B cell (primary cell): ENCODE data around the gene KARS1. TPM values are rescaled to one million over a fixed set of nuclear protein-coding genes. Genes with fewer than 3 reads are reported as not detected.

Source experiments
- ATAC-seq: fragments of 200-7000 bp; cut with Tn5 transposase; one replicate; pipeline ENCODE4 v1.10.0; 2021; ENCODE audit warnings: low read depth, mild to moderate bottlenecking, moderate number of reproducible peaks, moderate library complexity
- CTCF ChIA-PET: fragments of 350-600 bp; sonication (Branson Sonifier 250); formaldehyde crosslinking; loops from one replicate; lab custom pipeline; 2021; ENCODE audit warnings: antibody characterized with exemption, inconsistent platforms; lab: Charles Lee
- POLR2A ChIA-PET: fragments of 350-600 bp; sonication (Branson Sonifier 250); formaldehyde crosslinking; loops from one replicate; lab custom pipeline; 2021; ENCODE audit warnings: antibody characterized with exemption; lab: Charles Lee
- DNase-seq: peaks from one replicate; pipeline ENCODE4 v3.0.0; 2013
- H2AFZ ChIP-seq: 2 replicates; pipeline ENCODE4 v1.6.1; 2012; ENCODE audit warnings: mild to moderate bottlenecking, low read depth, low read length; ENCODE audit not compliant: insufficient read depth, poor library complexity, severe bottlenecking
- H3K27ac ChIP-seq, 2 donors: 1 replicate in 1 of 2; 2 replicates in 1 of 2; pipeline ENCODE4 v1.5.1; 2012 to 2013; ENCODE audit warnings: low read length in 2 of 2, mild to moderate bottlenecking in 2 of 2, moderate library complexity in 1 of 2
- H3K27me3 ChIP-seq, 4 experiments: fragments of 200-600 bp in 1 of 4; sonication (generic) in 1 of 4; replicated peaks in 1 of 4; 1 replicate in 2 of 4; 2 replicates in 2 of 4; pipeline versions ENCODE4 v1.6.1 to v1.7.0; 2013 to 2016; ENCODE audit warnings: low read length in 3 of 4, mild to moderate bottlenecking in 2 of 4, mixed read lengths in 1 of 4, moderate library complexity in 1 of 4; ENCODE audit not compliant: insufficient read depth in 4 of 4, control insufficient read depth in 3 of 4; ENCODE audit errors: control extremely low read depth in 1 of 4
- H3K36me3 ChIP-seq, 2 experiments: replicated peaks in 1 of 2; 1 replicate in 1 of 2; 2 replicates in 1 of 2; pipeline versions ENCODE4 v1.6.1 to v1.7.1; 2013; ENCODE audit warnings: low read length in 1 of 2; ENCODE audit not compliant: insufficient read depth in 2 of 2, control insufficient read depth in 1 of 2; ENCODE audit errors: control extremely low read depth in 1 of 2, extremely low read depth in 1 of 2
- H3K4me1 ChIP-seq, 2 donors: fragments of 200-600 bp in 1 of 2; sonication (generic) in 1 of 2; 1 replicate in 1 of 2; 2 replicates in 1 of 2; pipeline versions ENCODE4 v1.5.1 to v1.6.1; 2013 to 2017; ENCODE audit warnings: low read length in 2 of 2; ENCODE audit not compliant: control insufficient read depth in 2 of 2, insufficient read depth in 2 of 2
- H3K4me2 ChIP-seq: replicated peaks from 2 replicates; pipeline ENCODE3; 2012; ENCODE audit warnings: mild to moderate bottlenecking, low read depth, low read length; ENCODE audit not compliant: poor library complexity, severe bottlenecking
- H3K4me3 ChIP-seq, 5 experiments: fragments of 200-600 bp in 1 of 5; sonication (generic) in 1 of 5; 1 replicate in 3 of 5; 2 replicates in 2 of 5; pipeline versions ENCODE4 v1.5.1 to v1.7.0; 2011 to 2016; ENCODE audit warnings: low read length in 4 of 5, mild to moderate bottlenecking in 4 of 5, low read depth in 2 of 5, control low read depth in 1 of 5, moderate library complexity in 1 of 5; ENCODE audit not compliant: insufficient read depth in 1 of 5; ENCODE audit errors: control extremely low read depth in 1 of 5, extremely low read depth in 1 of 5
- H3K79me2 ChIP-seq: fragments of 200-600 bp; sonication (generic); one replicate; pipeline ENCODE4 v1.6.0; 2016; ENCODE audit warnings: low read length; ENCODE audit not compliant: control insufficient read depth, insufficient read depth
- H3K9ac ChIP-seq: fragments of 200-600 bp; sonication (generic); 2 replicates; pipeline ENCODE4 v1.6.1; 2017; ENCODE audit warnings: mild to moderate bottlenecking, low read length, moderate library complexity
- H3K9me3 ChIP-seq, 3 donors: one replicate each; pipeline versions ENCODE4 v1.6.1 to v1.7.1; 2013; ENCODE audit warnings: low read length in 2 of 3; ENCODE audit not compliant: control insufficient read depth in 2 of 3, insufficient read depth in 1 of 3; ENCODE audit errors: control extremely low read depth in 1 of 3
- H4K20me1 ChIP-seq: 2 replicates; pipeline ENCODE4 v1.6.0; 2012; ENCODE audit warnings: mild to moderate bottlenecking, low read length; ENCODE audit not compliant: insufficient read depth, control insufficient read depth, poor library complexity, severe bottlenecking
- H3K27ac Mint-ChIP-seq: one replicate; pipeline ENCODE4 v1.8.0; 2021; ENCODE audit warnings: mixed read lengths
- H3K27me3 Mint-ChIP-seq: one replicate; pipeline ENCODE4 v1.8.0; 2021; ENCODE audit warnings: mixed read lengths
- H3K4me1 Mint-ChIP-seq: one replicate; pipeline ENCODE4 v1.8.0; 2021; ENCODE audit warnings: mixed read lengths
- H3K4me3 Mint-ChIP-seq: one replicate; pipeline ENCODE4 v1.8.0; 2021; ENCODE audit warnings: mixed read lengths
- H3K9me3 Mint-ChIP-seq: one replicate; pipeline ENCODE4 v1.8.0; 2022; ENCODE audit warnings: mixed read lengths; ENCODE audit not compliant: insufficient read depth
- CTCF ChIP-seq: fragments of 200-600 bp; IDR thresholded peaks from one replicate; pipeline ENCODE4 v1.8.0; 2022; ENCODE audit warnings: antibody characterized with exemption, mild to moderate bottlenecking
- EZH2 ChIP-seq: IDR thresholded peaks from 2 replicates; pipeline ENCODE4 v1.6.1; 2012; ENCODE audit warnings: borderline replicate concordance, low read depth, mild to moderate bottlenecking, moderate library complexity, low read length; ENCODE audit not compliant: insufficient read depth, poor library complexity, severe bottlenecking
- WGBS: methylation state at CpG from one replicate; pipeline ENCODE4 v1.1.5; 2013; ENCODE audit warnings: missing lambda C conversion rate; ENCODE audit not compliant: insufficient coverage; 5-methylcytosine and 5-hydroxymethylcytosine counted together
- intact Hi-C: fragments of 100-400 bp; cut with micrococcal nuclease; formaldehyde crosslinking; loops from one replicate; pipeline ENCODE4 v1.10.0; 2022
- polyA plus RNA-seq: library from polyadenylated mRNA; depleted of rRNA; stranded (reverse); fragments of >200 nt; gene quantifications from 2 replicates; pipeline ENCODE4 v1.2.3, GENCODE V29; 2012
- total RNA-seq, 2 donors: library from RNA; stranded (reverse); fragments of 120-200 nt in 1 of 2; gene quantifications; 1 replicate in 1 of 2; 2 replicates in 1 of 2; pipeline versions ENCODE4 v1.2.3 to v1.2.4, GENCODE V29; 2013 to 2022

The KARS1 gene
- total and polyA plus RNA-seq, 2 donors (not counting 1 experiment from before 2014, with no cell fraction given): 70.7 to 114 TPM

GRCh38 chr16:75635036-75635435, 12.4 kb downstream of the KARS1 start:
- DNase-seq: no peak

GRCh38 chr16:75632857-75633256, 14.6 kb downstream of the KARS1 start:
- DNase-seq: no peak
- intact Hi-C loops: no loop called here
- POLR2A ChIA-PET: interaction anchor here (0.9 kb wide), 1 partner anchor 14 kb away, joined by 3 read pairs; the partner anchor contains the start of genes KARS1 and TERF2IP

More at GRCh38 chr16:75635036-75635435, 12.4 kb downstream of the KARS1 start:
- ATAC-seq: no peak
- H4K20me1 ChIP-seq: peaks cover 18% of the 10 kb centered on the region
- peaks cover 11% of the 10 kb centered on the region for H3K79me2 ChIP-seq
- H2AFZ ChIP-seq: no peak overlapping the region
- H3K4me3 Mint-ChIP-seq: no peak overlapping the region
- ChIA-PET CTCF (interaction anchor here (0.6 to 2.3 kb wide), 2 partner anchors 112 to 129 kb away, joined by 3 to 8 read pairs; no protein-coding TSS in a partner anchor), POLR2A (no interaction called here)
- H3K4me1 Mint-ChIP-seq: no peaks in the 10 kb centered on the region
- TF ChIP-seq EZH2 (no peak), CTCF (no peak)
- no peaks in the 10 kb centered on the region for H3K9me3 Mint-ChIP-seq
- H3K27ac Mint-ChIP-seq: no peak overlapping the region
- H3K4me2 ChIP-seq: no peak overlapping the region
- no peaks in the 10 kb centered on the region for H3K9me3 ChIP-seq
- no peaks in the 10 kb centered on the region for H3K4me1 ChIP-seq
- no peak overlapping the region for H3K27ac ChIP-seq
- no CpG with 5 or more reads among the region's 3 CpGs for WGBS
- H3K4me3 ChIP-seq: no peak overlapping the region
- H3K27me3 ChIP-seq: no peaks in the 10 kb centered on the region
- H3K27me3 Mint-ChIP-seq: no peaks in the 10 kb centered on the region
- intact Hi-C loops: no loop called here
- H3K36me3 ChIP-seq: peaks cover 14 to 78% of the 10 kb centered on the region in 2 experiments
- no peak overlapping the region for H3K9ac ChIP-seq

More at GRCh38 chr16:75632857-75633256, 14.6 kb downstream of the KARS1 start:
- Histone ChIP-seq H4K20me1 (peaks cover 17% of the 10 kb centered on the region), H3K4me2 (no peak overlapping the region), H3K4me3 (no peak overlapping the region), H3K79me2 (peaks cover 3% of the 10 kb centered on the region), H3K4me1 (no peaks in the 10 kb centered on the region), H3K27me3 (no peaks in the 10 kb centered on the region), H3K9me3 (no peaks in the 10 kb centered on the region), H3K27ac (no peak overlapping the region), H2AFZ (no peak overlapping the region), H3K9ac (no peak overlapping the region), H3K36me3 (peaks cover 16 to 89% of the 10 kb centered on the region in 2 experiments)
- Mint-ChIP-seq H3K4me3 (no peak overlapping the region), H3K27ac (no peak overlapping the region), H3K9me3 (no peaks in the 10 kb centered on the region), H3K27me3 (no peaks in the 10 kb centered on the region), H3K4me1 (no peaks in the 10 kb centered on the region)
- no CpG with 5 or more reads among the region's 8 CpGs for WGBS
- TF ChIP-seq CTCF: no peak
- no peak for TF ChIP-seq EZH2
- no peak for ATAC-seq
- CTCF ChIA-PET: interaction anchor here (0.8 to 1.4 kb wide), 3 partner anchors 10 to 168 kb away, joined by 3 to 5 read pairs (median 4); partner anchors contain the start of genes ADAT1, KARS1 and TERF2IP
